Left ventricle myocardium inferior (tissue), 1 donor: ENCODE results near the gene TAMM41. TPM values are rescaled to one million over a fixed set of nuclear protein-coding genes. Genes with fewer than 3 reads are reported as not detected.

Source experiments
- DNase-seq: peaks from one replicate; pipeline ENCODE4 v3.0.0-alpha.2; 2020
- H3K27ac ChIP-seq: fragments of 200-600 bp; replicated peaks from 2 replicates; pipeline ENCODE4 v1.8.0; 2021
- H3K27me3 ChIP-seq: fragments of 200-600 bp; 2 replicates; pipeline ENCODE4 v1.8.0; 2021; ENCODE audit warnings: low read depth
- H3K36me3 ChIP-seq: fragments of 200-600 bp; 2 replicates; pipeline ENCODE4 v1.8.0; 2021
- H3K4me1 ChIP-seq: fragments of 200-600 bp; 2 replicates; pipeline ENCODE4 v1.8.0; 2021
- H3K4me3 ChIP-seq: fragments of 200-600 bp; 2 replicates; pipeline ENCODE4 v1.8.0; 2021; ENCODE audit warnings: mild to moderate bottlenecking, moderate library complexity
- H3K9me3 ChIP-seq: fragments of 200-600 bp; replicated peaks from 2 replicates; pipeline ENCODE4 v1.8.0; 2021
- CTCF ChIP-seq: fragments of 200-600 bp; IDR thresholded peaks from 2 replicates; pipeline ENCODE4 v1.8.0; 2021; ENCODE audit warnings: antibody characterized with exemption, mild to moderate bottlenecking, borderline replicate concordance
- intact Hi-C: fragments of 100-400 bp; cut with micrococcal nuclease; formaldehyde crosslinking; loops from one replicate; pipeline ENCODE4 v1.11.0; 2022
- total RNA-seq: library from RNA; stranded (reverse); fragmentation: NEBNext Ultra II Directional; extraction: Animal tissue kit (Norgen Biotek cat#: 25700); gene quantifications from one replicate; pipeline ENCODE4 v1.2.1, GENCODE V29; 2021
- donor health status: DM: no; HTN: yes; CAD: no; lungs with severe emphysema.

TAMM41 gene
- total RNA-seq, 1 donor from 2014 or later, result 11.1 TPM

GRCh38 chr3:11770477-11771391 is 76.0 kb downstream of the TAMM41 start:
- peak overlapping the region; percentile 34 for H3K4me3 ChIP-seq
- no peaks in the 10 kb centered on the region for H3K9me3 ChIP-seq
- no peaks in the 10 kb centered on the region for H3K36me3 ChIP-seq
- intact Hi-C loops, result no loop called here
- H3K27ac ChIP-seq, result no peak overlapping the region
- no peaks in the 10 kb centered on the region for H3K27me3 ChIP-seq
- no peak for TF ChIP-seq CTCF
- peak; percentile 29 for DNase-seq
- peaks cover 9% of the 10 kb centered on the region for H3K4me1 ChIP-seq

- Histone ChIP-seq H3K36me3 (no peaks in the 10 kb centered on the region), H3K4me3 (peak overlapping the region; percentile 34), H3K9me3 (no peaks in the 10 kb centered on the region), H3K27ac (no peak overlapping the region), H3K27me3 (no peaks in the 10 kb centered on the region), H3K4me1 (peaks cover 9% of the 10 kb centered on the region)
- DNase-seq, result no peak
- no peak for TF ChIP-seq CTCF
- intact Hi-C loops, result no loop called here
These were observed 76.8 kb downstream of the TAMM41 start for GRCh38 chr3:11769704-11770476.

- no peak for TF ChIP-seq CTCF
- Histone ChIP-seq H3K4me1 (peaks cover 9% of the 10 kb centered on the region), H3K36me3 (no peaks in the 10 kb centered on the region), H3K27me3 (no peaks in the 10 kb centered on the region), H3K9me3 (no peaks in the 10 kb centered on the region), H3K4me3 (no peak overlapping the region), H3K27ac (no peak overlapping the region)
- intact Hi-C loops, result no loop called here
- no peak for DNase-seq
These were observed 78.1 kb downstream of the TAMM41 start for GRCh38 chr3:11768604-11769003.

- Histone ChIP-seq H3K9me3 (no peaks in the 10 kb centered on the region), H3K27me3 (no peaks in the 10 kb centered on the region)
- TF ChIP-seq CTCF, result no peak
These were observed 81.7 kb downstream of the TAMM41 start for GRCh38 chr3:11764931-11765363.

GRCh38 chr3:11759996-11760395 is 86.7 kb downstream of the TAMM41 start:
- Histone ChIP-seq H3K4me3 (no peak overlapping the region), H3K27ac (no peak overlapping the region), H3K36me3 (no peaks in the 10 kb centered on the region), H3K4me1 (no peaks in the 10 kb centered on the region), H3K9me3 (no peaks in the 10 kb centered on the region), H3K27me3 (no peaks in the 10 kb centered on the region)
- DNase-seq, result no peak
- intact Hi-C loops, result no loop called here
- no peak for TF ChIP-seq CTCF

More at GRCh38 chr3:11764931-11765363, 81.7 kb downstream of the TAMM41 start:
- DNase-seq, result no peak
- Histone ChIP-seq H3K27ac (no peak overlapping the region), H3K36me3 (no peaks in the 10 kb centered on the region), H3K4me3 (no peak overlapping the region), H3K4me1 (no peaks in the 10 kb centered on the region)
- intact Hi-C loops, result no loop called here
